IPS DF 6.9 (cell line): ENCODE results near the gene TCF3.

Experiments used
- DNase-seq: peaks from one replicate; pipeline ENCODE4 v3.0.0-alpha.2; 2013; ENCODE audit warnings: low read depth, low spot score
- H3K27ac ChIP-seq: one replicate; pipeline ENCODE4 v1.5.1; 2013; ENCODE audit warnings: low read length, control low read depth
- H3K27me3 ChIP-seq: 2 replicates; pipeline ENCODE4 v1.6.1; 2013; ENCODE audit warnings: mild to moderate bottlenecking, low read length; ENCODE audit not compliant: control insufficient read depth, insufficient read depth
- H3K36me3 ChIP-seq: 2 replicates; pipeline ENCODE4 v1.6.1; 2013; ENCODE audit warnings: low read length; ENCODE audit not compliant: control insufficient read depth, insufficient read depth
- H3K4me1 ChIP-seq: 2 replicates; pipeline ENCODE4 v1.6.1; 2013; ENCODE audit warnings: low read length; ENCODE audit not compliant: control insufficient read depth, insufficient read depth
- H3K4me3 ChIP-seq: 2 replicates; pipeline ENCODE4 v1.5.1; 2013; ENCODE audit warnings: mild to moderate bottlenecking, low read length
- H3K9me3 ChIP-seq: 2 replicates; pipeline ENCODE4 v1.6.1; 2013; ENCODE audit warnings: low read length, inconsistent platforms; ENCODE audit not compliant: control insufficient read depth, insufficient read depth
- WGBS: extraction: QIAGEN DNeasy Blood & Tissue Kit; methylation state at CpG from one replicate; pipeline ENCODE4 v1.1.7; 2013; ENCODE audit warnings: mixed read lengths, missing lambda C conversion rate; ENCODE audit not compliant: insufficient read length, insufficient coverage; 5-methylcytosine and 5-hydroxymethylcytosine counted together

TCF3 gene

GRCh38 chr19:1593501-1593772, 59.0 kb downstream of the TCF3 start:
- Histone ChIP-seq H3K4me1 (0 out of 2 replicates have a peak, but pooled peaks cover 2% of the 10 kb centered on the region), H3K4me3 (no peak overlapping the region), H3K27ac (no peak overlapping the region), H3K36me3 (peaks cover 12% of the 10 kb centered on the region), H3K9me3 (no peaks in the 10 kb centered on the region), H3K27me3 (no peaks in the 10 kb centered on the region)
- no CpG with 5 or more reads among the region's 10 CpGs for WGBS
- DNase-seq = no peak

- H3K4me1 ChIP-seq = 0 out of 2 replicates have a peak, but pooled peaks cover 2% of the 10 kb centered on the region
- no CpG with 5 or more reads among the region's 68 CpGs for WGBS
- peak; percentile 60 for DNase-seq
- H3K27ac ChIP-seq = no peak within 1 kb of the TSS
- no peaks in the 10 kb centered on the region for H3K27me3 ChIP-seq
- no peaks in the 10 kb centered on the region for H3K9me3 ChIP-seq
- H3K4me3 ChIP-seq = peak within 1 kb of the TSS; percentile 94
- peaks cover 10% of the 10 kb centered on the region; the same call in 1 of the 2 replicates for H3K36me3 ChIP-seq
These were observed 59.5 kb downstream of the TCF3 start, which contains the start of gene MBD3 for GRCh38 chr19:1592755-1593500. Gene MBD3 (minus strand): TSS chr19:1592865. CDS start chr19:1592631, 234 bp downstream.

GRCh38 chr19:1592024-1592754, 60.2 kb downstream of the TCF3 start:
- peak overlapping the region; percentile 94 for H3K4me3 ChIP-seq
- WGBS = no CpG with 5 or more reads among the region's 94 CpGs
- H3K9me3 ChIP-seq = no peaks in the 10 kb centered on the region
- H3K27me3 ChIP-seq = no peaks in the 10 kb centered on the region
- H3K27ac ChIP-seq = no peak overlapping the region
- H3K36me3 ChIP-seq = peaks cover 3% of the 10 kb centered on the region; the same call in 1 of the 2 replicates
- 0 out of 2 replicates have a peak, but pooled peaks cover 2% of the 10 kb centered on the region for H3K4me1 ChIP-seq
- DNase-seq = peak; percentile 37

- no peaks in the 10 kb centered on the region for H3K9me3 ChIP-seq
- WGBS = no CpG with 5 or more reads among the region's 31 CpGs
- peaks cover 2% of the 10 kb centered on the region; the same call in 1 of the 2 replicates for H3K36me3 ChIP-seq
- H3K4me1 ChIP-seq = 0 out of 2 replicates have a peak, but pooled peaks cover 2% of the 10 kb centered on the region
- H3K4me3 ChIP-seq = peak overlapping the region; percentile 94
- H3K27ac ChIP-seq = no peak overlapping the region
- H3K27me3 ChIP-seq = no peaks in the 10 kb centered on the region
- no peak for DNase-seq
These were observed 60.9 kb downstream of the TCF3 start for GRCh38 chr19:1591421-1592023.

GRCh38 chr19:1590641-1591397, 61.6 kb downstream of the TCF3 start:
- H3K27ac ChIP-seq = no peak overlapping the region
- H3K9me3 ChIP-seq = no peaks in the 10 kb centered on the region
- no CpG with 5 or more reads among the region's 10 CpGs for WGBS
- 0 out of 2 replicates have a peak, but pooled peaks cover 2% of the 10 kb centered on the region for H3K4me1 ChIP-seq
- no peak for DNase-seq
- peak overlapping the region; percentile 94; the same call in 1 of the 2 replicates for H3K4me3 ChIP-seq
- H3K27me3 ChIP-seq = no peaks in the 10 kb centered on the region
- H3K36me3 ChIP-seq = peaks cover 1% of the 10 kb centered on the region; the same call in 1 of the 2 replicates

- no peak overlapping the region for H3K27ac ChIP-seq
- no peak overlapping the region for H3K4me3 ChIP-seq
- 0 out of 2 replicates have a peak, but pooled peaks cover 2% of the 10 kb centered on the region for H3K4me1 ChIP-seq
- no peaks in the 10 kb centered on the region for H3K9me3 ChIP-seq
- DNase-seq = no peak
- WGBS = no CpG with 5 or more reads among the region's 9 CpGs
- H3K27me3 ChIP-seq = no peaks in the 10 kb centered on the region
- H3K36me3 ChIP-seq = peaks cover 11% of the 10 kb centered on the region
These were observed 64.5 kb downstream of the TCF3 start for GRCh38 chr19:1587872-1588271.

- Histone ChIP-seq H3K4me3 (no peak overlapping the region), H3K27ac (no peak overlapping the region), H3K4me1 (no peaks in the 10 kb centered on the region), H3K36me3 (peaks cover 28% of the 10 kb centered on the region), H3K27me3 (no peaks in the 10 kb centered on the region), H3K9me3 (no peaks in the 10 kb centered on the region)
- DNase-seq = no peak
- WGBS = no CpG with 5 or more reads among the region's 13 CpGs
These were observed 67.2 kb downstream of the TCF3 start for GRCh38 chr19:1585243-1585580.

GRCh38 chr19:1584500-1585242, 67.7 kb downstream of the TCF3 start:
- H3K27ac ChIP-seq = no peak overlapping the region
- WGBS = no CpG with 5 or more reads among the region's 87 CpGs
- H3K4me1 ChIP-seq = no peaks in the 10 kb centered on the region
- no peak overlapping the region for H3K4me3 ChIP-seq
- peaks cover 28% of the 10 kb centered on the region for H3K36me3 ChIP-seq
- DNase-seq = no peak
- H3K27me3 ChIP-seq = no peaks in the 10 kb centered on the region
- no peaks in the 10 kb centered on the region for H3K9me3 ChIP-seq

- H3K4me3 ChIP-seq = no peak overlapping the region
- H3K36me3 ChIP-seq = peaks cover 40% of the 10 kb centered on the region
- H3K27ac ChIP-seq = no peak overlapping the region
- no peaks in the 10 kb centered on the region for H3K4me1 ChIP-seq
- WGBS = no CpG with 5 or more reads among the region's 9 CpGs
- H3K27me3 ChIP-seq = no peaks in the 10 kb centered on the region
- H3K9me3 ChIP-seq = no peaks in the 10 kb centered on the region
- DNase-seq = no peak
These were observed 70.2 kb downstream of the TCF3 start for GRCh38 chr19:1582201-1582600.
